Daoy (cell line): ENCODE data around the gene ZDHHC8. TPM values are rescaled to one million over a fixed set of nuclear protein-coding genes. Genes with fewer than 3 reads are reported as not detected.

ENCODE experiments used
- DNase-seq: peaks from one replicate; pipeline ENCODE4 v3.0.0-alpha.2; 2015; ENCODE audit warnings: low read depth
- total RNA-seq: library from RNA; depleted of rRNA; stranded (reverse); fragments of >200 nt; shearing (Covaris generic); gene quantifications from 2 replicates; pipeline ENCODE4 v1.2.3, GENCODE V29; 2014

Gene ZDHHC8
- total RNA-seq, 1 experiment from 2014 or later: 3.3 TPM

GRCh38 chr22:20096574-20097420, 34.8 kb upstream of the ZDHHC8 start:
- no peak for DNase-seq

DNA sequence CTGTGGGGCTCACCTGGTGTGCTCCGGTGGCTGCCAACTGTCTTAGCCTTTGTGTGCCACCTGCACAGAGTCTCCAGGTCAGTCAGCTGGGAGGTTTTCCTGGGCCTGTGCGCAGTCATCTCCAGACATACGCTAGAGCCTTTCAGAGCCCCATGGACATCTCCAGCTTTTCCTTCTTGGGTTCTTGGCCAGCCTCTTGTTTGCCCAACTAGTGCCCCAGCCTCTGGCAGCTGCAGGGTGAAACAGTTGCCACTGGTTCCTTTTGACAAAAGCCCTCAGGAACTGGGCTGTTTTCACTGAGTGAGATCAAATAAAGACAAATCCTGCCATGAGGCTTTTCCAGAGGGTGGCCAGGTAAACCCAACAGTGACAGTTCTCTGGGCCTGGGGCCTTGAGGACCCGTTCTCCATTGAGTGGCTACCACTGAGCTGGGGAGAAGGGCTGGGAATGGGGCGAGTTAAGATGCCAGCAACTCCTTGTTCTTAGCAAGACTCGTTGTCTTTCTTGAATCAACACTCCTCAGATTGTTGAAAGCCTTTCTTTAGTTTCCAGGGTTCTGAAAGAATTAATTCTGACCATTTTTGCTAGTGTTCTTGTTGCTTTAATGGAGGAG, 32.4 kb upstream of the ZDHHC8 start:
- DNase-seq: no peak

- no peak for DNase-seq
These were observed 30.0 kb upstream of the ZDHHC8 start for GRCh38 chr22:20101638-20102037.

GRCh38 chr22:20102203-20102780, 29.3 kb upstream of the ZDHHC8 start:
- DNase-seq: no peak

GRCh38 chr22:20105456-20106204, 26.0 kb upstream of the ZDHHC8 start:
- no peak for DNase-seq

GRCh38 chr22:20106205-20106848, 25.3 kb upstream of the ZDHHC8 start:
- no peak for DNase-seq

DNA sequence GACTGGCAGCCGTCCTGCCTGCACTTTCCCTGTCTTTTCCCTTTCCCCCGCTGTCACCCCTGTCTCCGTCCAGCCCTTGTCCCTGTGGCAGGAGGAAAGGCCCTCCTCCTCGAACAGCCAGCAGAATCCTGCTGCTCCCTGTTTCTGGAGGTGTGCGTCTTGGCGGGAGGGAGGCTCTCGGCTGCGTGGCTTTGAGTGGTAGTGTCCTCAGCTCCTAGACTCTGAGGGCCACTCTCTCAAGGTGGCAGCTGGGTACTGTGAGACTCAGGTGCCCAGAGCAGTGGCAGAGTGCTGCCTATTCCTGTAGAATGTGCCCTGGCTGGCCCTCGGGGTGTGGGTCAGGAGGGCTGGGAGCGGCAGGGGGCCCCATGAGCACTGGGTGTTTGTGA, 24.8 kb upstream of the ZDHHC8 start:
- DNase-seq: no peak

- DNase-seq: no peak
These were observed 24.1 kb upstream of the ZDHHC8 start for GRCh38 chr22:20107471-20107901.

DNA sequence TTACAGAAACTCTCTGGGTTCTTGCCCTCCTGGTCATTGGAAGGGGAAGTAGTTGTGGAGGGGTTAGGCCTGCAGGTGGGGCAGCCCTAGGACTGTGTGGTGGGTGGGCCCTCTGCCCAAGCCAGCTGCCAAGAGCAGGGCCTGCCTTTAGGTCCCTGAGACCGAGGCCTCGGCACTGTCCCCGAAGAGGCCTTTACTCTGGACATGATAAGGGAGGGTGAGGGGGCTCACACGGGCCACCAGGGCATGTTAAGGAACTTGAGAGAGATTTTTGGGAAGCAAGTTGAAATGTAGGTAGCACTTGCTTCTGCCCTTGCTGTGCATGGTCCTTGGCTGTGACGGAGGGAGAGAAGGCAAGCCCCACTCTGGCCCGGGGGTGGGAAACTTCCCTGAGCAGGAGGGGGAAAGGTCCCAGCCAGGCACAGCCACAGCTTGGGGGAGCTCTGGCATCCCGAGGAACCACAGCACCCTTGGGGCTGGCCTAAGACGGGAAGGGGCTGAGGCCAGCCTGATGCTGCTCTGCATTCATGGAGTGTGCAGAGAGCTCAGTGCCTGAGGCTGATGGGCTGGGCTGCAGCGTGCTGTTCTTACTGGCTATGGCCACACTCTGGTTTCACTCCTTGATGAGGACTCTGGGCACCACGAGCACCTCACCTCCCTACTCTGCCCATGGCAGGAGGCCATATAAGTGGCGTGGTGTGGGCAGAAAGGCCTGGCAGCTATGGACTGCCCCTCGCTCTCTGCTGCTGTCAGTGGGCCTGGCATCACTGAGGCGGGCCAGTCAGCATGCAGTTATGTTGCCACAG, 23.4 kb upstream of the ZDHHC8 start:
- no peak for DNase-seq

DNA sequence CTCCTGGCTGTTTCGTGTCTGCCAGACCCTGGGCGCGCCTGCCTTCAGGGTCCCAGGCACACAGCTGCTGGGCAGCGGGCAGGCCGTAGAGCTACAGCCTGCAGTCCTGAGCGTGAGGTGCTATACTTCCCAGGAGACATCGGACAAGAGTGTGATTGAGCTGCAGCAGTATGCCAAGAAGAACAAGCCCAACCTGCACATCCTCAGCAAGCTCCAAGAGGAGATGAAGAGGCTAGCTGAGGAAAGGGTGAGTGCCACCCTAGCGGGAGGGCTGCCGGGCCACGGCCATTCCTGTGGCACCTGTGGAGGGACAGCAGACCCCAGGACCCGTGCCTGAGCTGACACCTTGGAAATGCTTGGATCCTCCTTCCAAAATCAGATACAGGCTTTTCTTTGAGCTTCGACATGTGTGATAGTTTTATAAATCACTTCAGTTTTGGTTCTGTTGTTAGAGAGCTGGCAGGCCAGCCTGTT, 22.8 kb upstream of the ZDHHC8 start:
- no peak for DNase-seq

DNA sequence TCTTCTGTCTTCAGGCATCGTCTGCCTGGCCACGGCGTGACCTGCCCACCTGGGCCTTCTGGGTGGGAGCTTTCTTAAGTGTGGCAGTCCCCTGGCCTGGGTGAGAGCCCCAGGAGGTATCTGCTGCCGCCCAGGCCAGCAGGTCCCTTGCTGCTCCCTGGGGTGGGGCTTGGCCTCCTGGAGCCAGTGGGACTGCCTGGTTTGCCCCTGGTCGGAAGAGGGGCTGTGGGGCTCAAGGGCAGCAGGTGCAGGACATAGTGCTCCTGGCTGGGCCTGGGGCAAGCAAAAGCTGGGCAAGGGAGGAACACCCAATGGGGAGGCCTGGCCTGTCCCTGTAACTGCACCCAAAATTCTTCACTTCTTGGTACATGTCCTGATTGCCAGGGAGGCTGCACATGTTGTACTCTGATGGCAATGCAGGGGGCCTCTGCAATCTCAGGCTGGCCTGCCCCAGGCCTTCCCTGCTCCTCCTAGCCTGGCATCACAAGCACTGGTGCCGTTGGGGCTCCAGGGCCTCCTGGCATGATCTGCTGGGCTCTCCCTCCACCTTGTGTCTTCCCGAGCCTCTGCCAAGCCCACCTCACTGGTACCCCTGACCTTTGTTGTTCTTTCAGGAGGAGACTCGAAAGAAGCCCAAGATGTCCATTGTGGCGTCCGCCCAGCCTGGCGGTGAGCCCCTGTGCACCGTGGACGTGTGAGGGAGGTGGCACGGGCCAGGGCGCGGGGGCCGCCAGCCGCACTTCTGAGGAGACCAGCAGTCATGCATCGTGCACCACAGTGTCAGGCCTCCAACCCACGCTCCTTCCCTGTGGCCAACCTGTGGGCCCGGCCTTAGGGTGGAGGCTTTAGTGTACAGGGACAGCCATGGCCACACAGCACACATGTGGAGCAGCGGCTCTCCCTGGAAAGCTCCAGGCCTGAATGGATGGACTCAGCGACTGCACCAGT, 21.9 kb upstream of the ZDHHC8 start:
- no peak for DNase-seq

DNA sequence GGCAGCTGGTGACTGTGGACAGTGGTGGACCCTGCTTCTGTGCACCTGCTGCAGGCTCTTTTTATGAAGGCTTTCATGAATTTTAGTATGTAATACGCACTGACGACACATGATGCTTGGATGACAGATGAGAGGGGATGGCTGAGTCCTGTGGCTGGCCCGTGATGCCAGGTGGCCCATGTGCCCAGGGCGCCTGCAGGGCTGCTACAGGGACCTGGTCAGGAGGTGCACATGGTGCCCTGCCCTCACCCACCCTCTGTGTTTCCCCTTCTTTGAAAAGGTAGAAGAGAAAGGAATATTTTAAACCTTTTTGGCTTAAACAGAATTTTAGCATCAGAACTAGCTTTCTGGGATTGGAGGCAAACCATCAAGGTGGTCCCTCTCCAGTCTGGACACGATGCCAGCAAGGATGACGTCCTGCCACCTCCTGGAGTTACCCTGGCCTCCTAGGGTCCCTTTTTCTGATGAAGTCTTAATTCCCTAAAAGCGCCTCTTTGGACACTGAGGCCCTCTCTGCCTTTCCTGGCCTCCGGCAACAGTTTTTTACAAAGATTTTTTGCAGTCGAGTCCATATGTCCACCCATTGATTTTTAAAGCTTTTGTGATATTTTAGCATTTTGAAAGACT, 21.1 kb upstream of the ZDHHC8 start:
- DNase-seq: no peak

DNA sequence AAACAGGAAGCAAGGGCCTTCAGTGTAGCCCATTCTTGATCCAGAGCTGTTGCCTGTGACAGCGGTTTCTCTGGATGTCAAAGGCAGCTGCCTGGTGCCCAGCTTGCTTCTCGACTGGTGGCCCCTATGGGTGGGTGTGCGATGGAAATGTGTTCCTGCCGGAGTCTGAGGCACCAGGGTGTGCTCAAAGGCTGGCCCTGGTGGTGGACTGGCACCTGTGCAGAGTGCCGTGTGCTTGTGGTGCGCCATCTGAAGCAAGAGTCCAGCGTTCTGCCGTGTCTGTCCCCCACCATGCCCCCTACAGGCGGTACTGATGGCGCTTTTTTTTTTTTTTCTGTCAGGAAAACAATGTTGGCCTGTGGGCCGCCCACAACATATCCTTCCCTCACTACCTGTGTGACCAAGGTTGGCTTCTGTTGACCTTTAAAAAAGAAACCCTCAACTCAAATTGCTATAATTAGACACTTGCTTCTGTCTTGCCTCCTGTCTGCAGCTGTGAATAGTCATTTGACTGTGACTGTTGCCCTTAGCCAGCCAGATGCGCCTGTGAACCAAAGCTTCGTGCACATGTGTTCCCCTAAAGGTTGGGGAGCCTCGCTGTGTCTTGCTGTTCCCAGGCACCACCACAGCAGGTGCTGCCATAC, 20.4 kb upstream of the ZDHHC8 start:
- DNase-seq: peak; percentile 55

- DNase-seq: no peak
These were observed 19.6 kb upstream of the ZDHHC8 start for GRCh38 chr22:20111689-20112622.

GRCh38 chr22:20112623-20113511, 18.7 kb upstream of the ZDHHC8 start:
- no peak for DNase-seq

DNA sequence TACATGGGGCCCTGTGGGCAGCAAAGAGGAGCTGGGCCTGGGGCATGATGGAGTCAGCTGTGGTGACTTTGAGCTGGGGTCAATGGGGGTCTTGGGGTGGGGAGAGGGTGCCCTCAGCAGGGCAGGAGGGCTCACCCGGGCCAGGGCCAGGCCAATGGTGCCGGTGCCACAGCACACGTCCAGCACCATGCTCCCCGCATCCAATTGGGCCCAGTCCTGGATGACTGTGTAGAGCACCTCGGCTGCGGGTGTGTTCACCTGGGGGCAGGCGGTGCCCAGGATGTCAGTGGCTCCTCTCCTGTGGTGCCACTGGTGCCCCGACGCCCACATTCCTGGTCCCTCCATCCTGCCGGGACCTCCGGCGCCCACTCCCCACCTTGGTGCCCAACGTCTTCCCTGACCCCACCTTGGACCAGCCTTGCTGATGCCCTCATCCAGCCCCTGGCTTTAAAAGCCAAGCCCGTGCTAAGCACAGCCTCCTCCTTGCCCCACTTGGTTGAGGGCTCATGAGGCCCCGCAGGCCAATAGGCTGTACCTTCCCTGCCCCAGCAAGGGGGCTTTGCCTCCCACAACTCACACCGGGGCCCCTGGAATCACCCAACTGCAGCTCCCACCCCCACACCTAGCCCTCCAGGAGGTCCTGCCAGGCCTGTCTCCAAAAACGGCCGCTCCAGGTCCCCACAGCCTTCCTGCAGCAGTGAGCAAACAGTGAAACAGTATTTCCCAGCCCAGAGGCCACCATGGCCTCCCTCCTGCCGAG, 17.9 kb upstream of the ZDHHC8 start:
- no peak for DNase-seq
